ENCODE results near the gene MGST3.
"Not testable (repeated sequence)": the region's sequence is repeated elsewhere in the genome, so short reads cannot be mapped to it uniquely, and the experiment has no call there.

MGST3 gene

DNA sequence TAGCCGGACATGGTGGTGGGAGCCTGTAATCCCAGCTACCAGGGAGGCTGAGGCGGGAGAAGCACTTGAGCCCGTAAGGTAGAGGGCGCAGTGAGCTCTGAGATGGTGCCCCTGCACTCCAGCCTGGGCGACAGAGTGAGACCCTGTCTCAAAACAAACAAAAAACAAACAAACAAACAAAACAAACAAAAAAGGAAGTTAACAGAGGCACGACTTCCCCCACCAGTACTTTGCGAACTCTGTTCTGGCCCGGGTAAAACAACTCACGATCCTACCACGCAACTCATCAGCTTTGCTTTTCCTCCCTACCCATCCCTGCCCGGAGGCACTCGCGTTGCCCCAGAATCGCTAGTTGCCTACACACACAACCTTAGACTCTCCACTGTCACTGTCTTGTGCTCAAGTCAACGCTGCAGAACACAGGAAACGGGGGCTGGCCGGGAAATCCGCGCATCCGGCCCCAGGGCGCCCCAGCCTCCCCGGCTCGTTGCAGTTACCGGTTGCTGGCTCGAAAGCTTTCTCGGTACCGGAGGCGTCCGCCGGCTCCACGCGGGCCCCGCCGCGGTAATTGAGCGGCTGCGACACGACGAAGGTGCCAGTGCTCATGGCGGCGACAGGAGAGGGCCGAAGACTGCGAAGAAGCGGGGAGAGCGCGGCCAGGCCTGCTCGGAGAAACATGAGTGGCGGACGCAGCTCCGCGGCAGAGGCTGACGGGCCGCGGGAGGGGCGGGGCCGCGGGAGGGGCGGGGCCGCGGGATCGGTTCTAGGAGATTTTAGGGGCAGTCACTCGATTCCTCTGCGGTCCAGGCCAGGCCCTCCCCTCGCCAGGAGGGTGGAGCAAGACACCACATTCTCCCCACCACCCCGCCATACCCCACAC lies 67.1 kb downstream of the MGST3 start, which contains the start of gene ALDH9A1:
Gene ALDH9A1, minus strand, starts transcription at position 682 of the 880 bp plus-strand sequence. Its CDS starts 4 bp downstream, at position 678.
- DNase-seq (ENCODE audit: low read depth), result peak; percentile 91

- DNase-seq (ENCODE audit: low read depth), result no peak
These were observed 67.7 kb downstream of the MGST3 start for GRCh38 chr1:165698761-165699052.

- DNase-seq (ENCODE audit: low read depth), result no peak
These were observed 68.5 kb downstream of the MGST3 start for GRCh38 chr1:165699577-165699976.

- DNase-seq (ENCODE audit: low read depth), result not testable (repeated sequence)
These were observed 70.9 kb downstream of the MGST3 start for GRCh38 chr1:165701922-165702321.

- DNase-seq (ENCODE audit: low read depth), result no peak
These were observed 72.6 kb downstream of the MGST3 start for GRCh38 chr1:165703648-165704047.
